Keratinocyte (primary cell): ENCODE results near the gene SYNE4. TPM values are rescaled to one million over a fixed set of nuclear protein-coding genes. Genes with fewer than 3 reads are reported as not detected.

Experiments
- DNase-seq: peaks from one replicate; pipeline ENCODE4 v3.0.0-alpha.2; 2011; ENCODE audit warnings: low read depth, missing footprints, low spot score
- FAIRE-seq: peaks from 2 replicates; lab custom pipeline; 2011; peaks lifted over from hg19 to GRCh38; lab: Jason Lieb, UNC
- H2AFZ ChIP-seq: 2 replicates; pipeline ENCODE4 v1.6.0; 2012; ENCODE audit warnings: low read length, control low read depth, inconsistent platforms; ENCODE audit not compliant: control insufficient read depth
- H3K27ac ChIP-seq: 2 replicates; pipeline ENCODE4 v1.5.1; 2011; ENCODE audit warnings: low read length; ENCODE audit not compliant: control insufficient read depth, insufficient read depth
- H3K27me3 ChIP-seq: 3 replicates; pipeline ENCODE4 v1.6.0; 2011; ENCODE audit warnings: low read length; ENCODE audit not compliant: control insufficient read depth, insufficient read depth; ENCODE audit errors: extremely low read depth
- H3K36me3 ChIP-seq, 2 experiments: 2 replicates in 1 of 2; 3 replicates in 1 of 2; pipeline ENCODE4 v1.5.1; 2011; ENCODE audit warnings: low read length in 2 of 2, mild to moderate bottlenecking in 1 of 2; ENCODE audit not compliant: control insufficient read depth in 2 of 2, insufficient read depth in 2 of 2; ENCODE audit errors: extremely low read depth in 1 of 2
- H3K4me1 ChIP-seq: 3 replicates; pipeline ENCODE4 v1.5.1; 2011; ENCODE audit warnings: low read length; ENCODE audit not compliant: control insufficient read depth, insufficient read depth; ENCODE audit errors: extremely low read depth
- H3K4me2 ChIP-seq: 3 replicates; pipeline ENCODE4 v1.6.0; 2011; ENCODE audit warnings: low read depth, low read length; ENCODE audit not compliant: control insufficient read depth, insufficient read depth; ENCODE audit errors: extremely low read depth
- H3K4me3 ChIP-seq, 3 experiments: fragments of 200-600 bp in 1 of 3; sonication (generic) in 1 of 3; 2 replicates in 2 of 3; 3 replicates in 1 of 3; pipeline ENCODE4 v1.5.1; 2011 to 2016; ENCODE audit warnings: low read length in 3 of 3, mild to moderate bottlenecking in 3 of 3, control low read depth in 2 of 3, inconsistent platforms in 1 of 3, low read depth in 1 of 3, mixed read lengths in 1 of 3, mixed run types in 1 of 3, moderate library complexity in 1 of 3; ENCODE audit not compliant: control insufficient read depth in 2 of 3, insufficient read depth in 2 of 3; ENCODE audit errors: extremely low read depth in 1 of 3
- H3K79me2 ChIP-seq: 2 replicates; pipeline ENCODE4 v1.6.0; 2012; ENCODE audit warnings: low read length; ENCODE audit not compliant: control insufficient read depth, insufficient read depth
- H3K9ac ChIP-seq: 3 replicates; pipeline ENCODE4 v1.6.0; 2011; ENCODE audit warnings: low read length; ENCODE audit not compliant: control insufficient read depth, insufficient read depth; ENCODE audit errors: extremely low read depth
- H3K9me1 ChIP-seq: 3 replicates; pipeline ENCODE4 v1.6.0; 2011; ENCODE audit warnings: low read length; ENCODE audit not compliant: control insufficient read depth, insufficient read depth; ENCODE audit errors: extremely low read depth
- H3K9me3 ChIP-seq: 2 replicates; pipeline ENCODE4 v1.5.1; 2012; ENCODE audit warnings: low read depth, low read length; ENCODE audit not compliant: control insufficient read depth
- H4K20me1 ChIP-seq: 3 replicates; pipeline ENCODE4 v1.6.0; 2011; ENCODE audit warnings: low read length; ENCODE audit not compliant: control insufficient read depth, insufficient read depth; ENCODE audit errors: extremely low read depth
- EZH2 ChIP-seq: IDR thresholded peaks from one replicate; pipeline ENCODE4 v1.6.1; 2012; ENCODE audit warnings: inconsistent platforms, mild to moderate bottlenecking, low read length, moderate library complexity
- dilution Hi-C: fragments of 300-500 bp; cut with MboI; formaldehyde crosslinking; loops from one replicate; pipeline ENCODE4 v1.7.0; 2020; ENCODE audit warnings: low sequenced_read_pairs; ENCODE audit not compliant: extremely low pct_ligation_motif_present
- polyA plus RNA-seq, 5 experiments: library from polyadenylated mRNA; depleted of rRNA in 3 of 5; stranded (reverse) in 3 of 5; stranded (forward) in 1 of 5; unstranded in 1 of 5; fragments of >200 nt; gene quantifications; 1 replicate in 1 of 5; 2 replicates in 3 of 5; 3 replicates in 1 of 5; pipeline versions ENCODE4 v1.2.1 to v1.2.3, GENCODE V29; 2011 to 2012; ENCODE audit warnings: missing spikeins in 2 of 5, low read depth in 1 of 5, low replicate concordance in 1 of 5
- TF ChIP-seq, protein P1 (sequence below), 3 experiments: IDR thresholded peaks in 1 of 3; conservative IDR thresholded peaks in 1 of 3; optimal IDR thresholded peaks in 1 of 3; 2 replicates in 2 of 3; 3 replicates in 1 of 3; pipeline versions ENCODE3 to v1.5.1; 2011; ENCODE audit warnings: low read length in 3 of 3, mild to moderate bottlenecking in 3 of 3, moderate library complexity in 2 of 3, control low read depth in 1 of 3, inconsistent platforms in 1 of 3; ENCODE audit not compliant: insufficient read depth in 2 of 3; ENCODE audit errors: extremely low read depth in 1 of 3

The SYNE4 gene
- polyA plus RNA-seq, 1 donor (not counting 4 experiments of a cell fraction or from before 2014, with no cell fraction given): 0.28 TPM

DNA sequence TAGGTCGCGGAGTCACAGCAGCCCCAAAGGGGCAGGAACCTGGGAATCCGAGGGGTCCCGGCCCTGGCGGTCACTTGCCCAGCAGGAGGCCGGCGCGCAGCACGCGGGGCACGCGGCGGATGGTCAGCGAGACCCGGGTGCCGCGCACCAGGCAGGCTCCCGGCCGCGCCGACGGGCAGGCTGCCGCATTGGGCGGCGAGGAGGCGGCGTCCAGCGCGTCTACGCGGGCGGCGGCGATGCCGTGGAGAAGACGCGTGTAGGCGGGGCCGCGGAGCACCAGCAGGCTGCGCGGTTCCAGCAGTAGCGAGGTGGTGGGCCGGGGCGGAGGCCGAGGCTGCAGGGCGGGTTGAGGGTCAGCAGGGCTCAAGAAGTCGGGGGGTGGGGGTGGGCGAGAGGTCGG lies 607 bp upstream of the SYNE4 start:
- H3K9ac ChIP-seq: peak overlapping the region; percentile 56
- dilution Hi-C loops: no loop called here

DNA sequence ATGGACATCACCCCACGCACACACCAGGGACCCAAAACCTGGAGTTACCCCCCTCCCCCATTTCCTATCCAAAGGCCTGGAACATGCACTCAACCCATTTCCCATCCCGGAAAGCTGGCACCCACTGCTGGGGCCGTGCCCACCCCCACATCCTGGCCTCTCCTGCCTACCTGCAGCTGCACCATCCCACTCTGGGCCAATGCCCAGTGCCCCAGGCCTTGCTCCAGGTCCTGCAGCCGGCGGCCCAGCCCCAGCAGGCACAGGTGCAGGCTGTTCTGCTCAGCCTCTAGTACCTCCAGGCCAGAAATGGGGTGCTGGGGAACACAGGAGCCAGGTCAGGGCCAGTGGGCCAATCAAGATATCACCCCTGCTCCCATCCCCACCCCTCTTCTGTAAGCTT lies 1.7 kb downstream of the SYNE4 start:
- FAIRE-seq: no peak
- H3K4me2 ChIP-seq: no peak overlapping the region

More for the DNA sequence above, 607 bp upstream of the SYNE4 start:
- FAIRE-seq (no peak), DNase-seq (no peak)
- Histone ChIP-seq H3K79me2 (peaks cover 8% of the 10 kb centered on the region), H4K20me1 (no peaks in the 10 kb centered on the region), H3K9me1 (no peaks in the 10 kb centered on the region), H3K9me3 (no peaks in the 10 kb centered on the region), H2AFZ (peak overlapping the region; percentile 26), H3K4me3 (peak overlapping the region; percentile 18 to 46 (median 35)), H3K4me2 (peak overlapping the region; percentile 71), H3K4me1 (peaks cover 8% of the 10 kb centered on the region), H3K27ac (no peak overlapping the region), H3K36me3 (no peaks in the 10 kb centered on the region), H3K27me3 (no peaks in the 10 kb centered on the region)
- TF ChIP-seq EZH2: no peak
- TF ChIP-seq, protein P1, sequence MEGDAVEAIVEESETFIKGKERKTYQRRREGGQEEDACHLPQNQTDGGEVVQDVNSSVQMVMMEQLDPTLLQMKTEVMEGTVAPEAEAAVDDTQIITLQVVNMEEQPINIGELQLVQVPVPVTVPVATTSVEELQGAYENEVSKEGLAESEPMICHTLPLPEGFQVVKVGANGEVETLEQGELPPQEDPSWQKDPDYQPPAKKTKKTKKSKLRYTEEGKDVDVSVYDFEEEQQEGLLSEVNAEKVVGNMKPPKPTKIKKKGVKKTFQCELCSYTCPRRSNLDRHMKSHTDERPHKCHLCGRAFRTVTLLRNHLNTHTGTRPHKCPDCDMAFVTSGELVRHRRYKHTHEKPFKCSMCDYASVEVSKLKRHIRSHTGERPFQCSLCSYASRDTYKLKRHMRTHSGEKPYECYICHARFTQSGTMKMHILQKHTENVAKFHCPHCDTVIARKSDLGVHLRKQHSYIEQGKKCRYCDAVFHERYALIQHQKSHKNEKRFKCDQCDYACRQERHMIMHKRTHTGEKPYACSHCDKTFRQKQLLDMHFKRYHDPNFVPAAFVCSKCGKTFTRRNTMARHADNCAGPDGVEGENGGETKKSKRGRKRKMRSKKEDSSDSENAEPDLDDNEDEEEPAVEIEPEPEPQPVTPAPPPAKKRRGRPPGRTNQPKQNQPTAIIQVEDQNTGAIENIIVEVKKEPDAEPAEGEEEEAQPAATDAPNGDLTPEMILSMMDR (optimal IDR thresholded peaks at IDR 0.05 in 1 of 3, IDR thresholded peaks at IDR 0.05 in 1 of 3, conservative IDR thresholded peaks at IDR 0.05 in 1 of 3; ENCODE audit: extremely low read depth in 1 of 3, insufficient read depth in 2 of 3, low read length in 3 of 3): no peak

DNA sequence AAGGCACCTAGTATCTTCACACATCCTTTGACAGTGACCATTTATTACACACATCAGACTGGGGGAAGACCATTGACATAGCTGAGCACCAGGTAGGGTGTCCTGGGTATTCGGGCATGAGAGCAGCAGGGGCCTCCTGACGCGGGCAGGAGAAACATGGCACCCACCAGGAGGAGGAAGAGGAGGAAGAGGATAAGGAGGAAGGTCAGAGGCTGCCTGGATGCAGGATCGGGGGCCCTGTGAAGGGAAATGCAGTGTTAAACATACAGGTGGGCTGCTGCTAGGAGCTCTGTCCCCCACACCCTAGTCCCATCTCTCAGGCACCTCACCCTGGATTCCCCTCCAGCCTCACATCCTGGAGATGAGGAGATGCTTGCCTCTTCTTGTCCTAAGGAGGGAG lies 5.3 kb downstream of the SYNE4 start:
- no peaks in the 10 kb centered on the region for H3K4me1 ChIP-seq
- FAIRE-seq: no peak
- TF ChIP-seq, protein P1 (optimal IDR thresholded peaks at IDR 0.05 in 1 of 3, IDR thresholded peaks at IDR 0.05 in 1 of 3, conservative IDR thresholded peaks at IDR 0.05 in 1 of 3; ENCODE audit: extremely low read depth in 1 of 3, insufficient read depth in 2 of 3, low read length in 3 of 3): no peak
- no peak for TF ChIP-seq EZH2

More for the DNA sequence above, 1.7 kb downstream of the SYNE4 start:
- no peak overlapping the region for H3K27ac ChIP-seq
- no peak overlapping the region for H2AFZ ChIP-seq
- dilution Hi-C loops: no loop called here
- no peak overlapping the region for H3K4me3 ChIP-seq
- H4K20me1 ChIP-seq: no peaks in the 10 kb centered on the region
- H3K9ac ChIP-seq: no peak overlapping the region
- no peaks in the 10 kb centered on the region for H3K9me3 ChIP-seq
- H3K9me1 ChIP-seq: no peaks in the 10 kb centered on the region
- no peaks in the 10 kb centered on the region for H3K79me2 ChIP-seq
- peaks cover 6% of the 10 kb centered on the region for H3K4me1 ChIP-seq
- DNase-seq: no peak
- no peaks in the 10 kb centered on the region for H3K36me3 ChIP-seq
- no peaks in the 10 kb centered on the region for H3K27me3 ChIP-seq
- no peak for TF ChIP-seq EZH2

More for the DNA sequence above, 5.3 kb downstream of the SYNE4 start:
- Histone ChIP-seq H3K9ac (no peak overlapping the region), H3K36me3 (no peaks in the 10 kb centered on the region), H3K79me2 (no peaks in the 10 kb centered on the region), H3K27me3 (no peaks in the 10 kb centered on the region), H3K4me2 (no peak overlapping the region), H3K9me1 (no peaks in the 10 kb centered on the region), H4K20me1 (no peaks in the 10 kb centered on the region), H2AFZ (no peak overlapping the region), H3K27ac (no peak overlapping the region), H3K4me3 (no peak overlapping the region), H3K9me3 (no peaks in the 10 kb centered on the region)
- DNase-seq: no peak
- dilution Hi-C loops: no loop called here
